Keratinocyte (primary cell): ENCODE measurements around the gene STK4.

Source experiments
- CTCF ChIP-seq, 3 experiments: IDR thresholded peaks in 1 of 3; conservative IDR thresholded peaks in 1 of 3; optimal IDR thresholded peaks in 1 of 3; 2 replicates in 2 of 3; 3 replicates in 1 of 3; pipeline versions ENCODE3 to v1.5.1; 2011; ENCODE audit warnings: low read length in 3 of 3, mild to moderate bottlenecking in 3 of 3, moderate library complexity in 2 of 3, control low read depth in 1 of 3, inconsistent platforms in 1 of 3; ENCODE audit not compliant: insufficient read depth in 2 of 3; ENCODE audit errors: extremely low read depth in 1 of 3
- EZH2 ChIP-seq: IDR thresholded peaks from one replicate; pipeline ENCODE4 v1.6.1; 2012; ENCODE audit warnings: inconsistent platforms, mild to moderate bottlenecking, low read length, moderate library complexity

GRCh38 chr20:45020236-45020886, 54.0 kb downstream of the STK4 start:
- TF ChIP-seq CTCF (optimal IDR thresholded peaks at IDR 0.05 in 1 of 3, IDR thresholded peaks at IDR 0.05 in 1 of 3, conservative IDR thresholded peaks at IDR 0.05 in 1 of 3; ENCODE audit: extremely low read depth in 1 of 3, insufficient read depth in 2 of 3, low read length in 3 of 3) (no peak), EZH2 (no peak)
